GM12878 (cell line): Measurements from ENCODE around the gene LRIT3. TPM values are rescaled to one million over a fixed set of nuclear protein-coding genes. Genes with fewer than 3 reads are reported as not detected.

Experiments
- ATAC-seq: fragments of 200-7000 bp; cut with Tn5 transposase; 3 replicates; pipeline ENCODE4 v1.9.1; 2020; ENCODE audit warnings: mild to moderate bottlenecking, moderate library complexity
- BruUV-seq: library from RNA; stranded (reverse); fragments of 400-500 nt; replicated peaks from 2 replicates; lab custom pipeline; 2021; lab: Mats Ljungman, UMichigan
- CTCF ChIA-PET: fragments of 300-600 bp; sonication (Branson Sonifier 250); formaldehyde crosslinking; extraction: SDS; loops from one replicate; lab custom pipeline; 2021; ENCODE audit warnings: inconsistent platforms; lab: Yijun Ruan, JAX
- POLR2A ChIA-PET: fragments of 350-600 bp; formaldehyde crosslinking; extraction: SDS; loops from one replicate; lab custom pipeline; 2021; ENCODE audit warnings: inconsistent platforms; lab: Charles Lee
- RAD21 ChIA-PET: fragments of 300-600 bp; sonication (Branson Sonifier 250); formaldehyde crosslinking; loops from one replicate; lab custom pipeline; 2023; ENCODE audit warnings: antibody characterized with exemption; ENCODE audit not compliant: unreplicated experiment; lab: Charles Lee
- SMC1A ChIA-PET: fragments of 300-600 bp; sonication (Branson Sonifier 250); formaldehyde crosslinking; loops from one replicate; lab custom pipeline; 2023; ENCODE audit not compliant: unreplicated experiment, uncharacterized antibody; lab: Charles Lee
- DNase-seq: peaks from one replicate; pipeline ENCODE4 v3.0.0-alpha.2; 2011; ENCODE audit warnings: low read depth, low spot score
- FAIRE-seq: peaks from 3 replicates; lab custom pipeline; 2011; peaks lifted over from hg19 to GRCh38; lab: Jason Lieb, UNC
- H2AFZ ChIP-seq: 2 replicates; pipeline ENCODE4 v1.6.0; 2011; ENCODE audit warnings: low read depth, low read length, control low read depth; ENCODE audit not compliant: control insufficient read depth
- H3K27ac ChIP-seq: 2 replicates; pipeline ENCODE4 v1.5.1; 2011; ENCODE audit warnings: control low read depth; ENCODE audit not compliant: control insufficient read depth, insufficient read depth
- H3K27me3 ChIP-seq, 2 experiments: replicated peaks in 1 of 2; 2 replicates each; pipeline versions ENCODE4 v1.6.0 to v1.6.1; 2011; ENCODE audit warnings: low read length in 1 of 2; ENCODE audit not compliant: control insufficient read depth in 2 of 2, insufficient read depth in 2 of 2
- H3K36me3 ChIP-seq, 2 experiments: 2 replicates each; pipeline ENCODE4 v1.5.1; 2011; ENCODE audit warnings: low read length in 1 of 2; ENCODE audit not compliant: control insufficient read depth in 2 of 2, insufficient read depth in 2 of 2
- H3K4me1 ChIP-seq: 2 replicates; pipeline ENCODE4 v1.6.1; 2011; ENCODE audit warnings: mild to moderate bottlenecking, low read length, moderate library complexity, mixed read lengths; ENCODE audit not compliant: control insufficient read depth, insufficient read depth
- H3K4me2 ChIP-seq: 2 replicates; pipeline ENCODE4 v1.6.0; 2011; ENCODE audit warnings: control low read depth; ENCODE audit not compliant: control insufficient read depth, insufficient read depth
- H3K4me3 ChIP-seq: fragments of 200-600 bp; sonication (generic); 2 replicates; pipeline ENCODE4 v1.5.1; 2016
- H3K79me2 ChIP-seq: 2 replicates; pipeline ENCODE4 v1.6.0; 2011; ENCODE audit warnings: low read length; ENCODE audit not compliant: control insufficient read depth, insufficient read depth
- H3K9ac ChIP-seq: 2 replicates; pipeline ENCODE4 v1.8.0; 2011; ENCODE audit warnings: low read length, control low read depth, mixed read lengths; ENCODE audit not compliant: control insufficient read depth, insufficient read depth
- H3K9me3 ChIP-seq: replicated peaks from 3 replicates; pipeline ENCODE4 v1.5.1; 2011; ENCODE audit warnings: mild to moderate bottlenecking, low read length; ENCODE audit not compliant: control insufficient read depth, insufficient read depth
- H4K20me1 ChIP-seq: 2 replicates; pipeline ENCODE4 v1.6.0; 2011; ENCODE audit not compliant: control insufficient read depth, insufficient read depth
- JUND ChIP-seq: IDR thresholded peaks from 2 replicates; pipeline ENCODE4 v1.6.1; 2012; ENCODE audit warnings: low read depth, mild to moderate bottlenecking, low read length, improper control_type of control experiment, moderate library complexity
- MTA3 ChIP-seq: IDR thresholded peaks from 2 replicates; pipeline ENCODE4 v1.6.1; 2012; ENCODE audit warnings: low read length, inconsistent platforms, borderline replicate concordance
- MXI1 ChIP-seq: fragments of 150-350 bp; IDR thresholded peaks from 2 replicates; pipeline ENCODE4 v1.6.1; 2011; ENCODE audit warnings: low read depth, mild to moderate bottlenecking, inconsistent platforms, low read length, improper control_type of control experiment
- NFXL1 ChIP-seq: fragments of 450-650 bp; IDR thresholded peaks from 2 replicates; pipeline ENCODE4 v1.6.1; 2017; ENCODE audit warnings: antibody characterized with exemption, mild to moderate bottlenecking, borderline replicate concordance
- NFYB ChIP-seq: IDR thresholded peaks from 2 replicates; pipeline ENCODE4 v1.6.1; 2011; ENCODE audit warnings: low read depth, mild to moderate bottlenecking, low read length, improper control_type of control experiment, moderate library complexity; ENCODE audit not compliant: insufficient read depth
- RB1 ChIP-seq: fragments of 450-650 bp; formaldehyde crosslinking; IDR thresholded peaks from 2 replicates; pipeline ENCODE4 v1.6.1; 2017; ENCODE audit warnings: mild to moderate bottlenecking, borderline replicate concordance
- SPI1 ChIP-seq: IDR thresholded peaks from 2 replicates; pipeline ENCODE4 v1.6.1; 2011; ENCODE audit warnings: low read depth, mild to moderate bottlenecking, low read length, moderate library complexity, borderline replicate concordance; ENCODE audit not compliant: insufficient read depth
- ZNF274 ChIP-seq: IDR thresholded peaks from one replicate; pipeline ENCODE4 v1.8.0; 2011; ENCODE audit not compliant: insufficient read length, insufficient read depth
- WGBS: methylation state at CpG from one replicate; pipeline ENCODE4 v1.1.6; 2016; ENCODE audit warnings: low lambda C conversion rate; ENCODE audit not compliant: insufficient replicate concordance, insufficient coverage; ENCODE audit errors: missing lambda C conversion rate; 5-methylcytosine and 5-hydroxymethylcytosine counted together
- in situ Hi-C: fragments of 300-500 bp; cut with MboI; formaldehyde crosslinking; loops from 9 replicates; pipeline ENCODE4 v1.14.3; 2018; ENCODE audit warnings: mixed read lengths
- intact Hi-C: fragments of 100-400 bp; cut with micrococcal nuclease; formaldehyde crosslinking; loops from one replicate; pipeline ENCODE4 v1.14.2; 2022; ENCODE audit not compliant: unreplicated experiment
- polyA plus RNA-seq, 11 experiments: library from polyadenylated mRNA; depleted of rRNA in 4 of 11; unstranded in 6 of 11; stranded (reverse) in 5 of 11; fragments of >200 nt; fragmentation: Nextera tagmentation in 4 of 11; fragmentation: Illumina TruSeq in 1 of 11; extraction: Ambion mirVana in 4 of 11; extraction: Trizol in 1 of 11; gene quantifications; 1 replicate in 1 of 11; 2 replicates in 10 of 11; pipeline versions ENCODE4 v1.2.1 to v1.2.3, GENCODE V29; 2011 to 2016; ENCODE audit warnings: inconsistent platforms in 2 of 11, missing spikeins in 2 of 11, low read depth in 1 of 11
- total RNA-seq, 4 experiments: library from RNA; depleted of rRNA in 3 of 4; stranded (reverse); fragments of >200 nt in 3 of 4; fragmentation: Illumina TruSeq in 1 of 4; extraction: Trizol in 1 of 4; gene quantifications; 2 replicates each; pipeline versions ENCODE4 v1.2.1 to v1.2.3, GENCODE V29; 2013 to 2021
- TF ChIP-seq, protein P1 (sequence below): fragments of 450-650 bp; IDR thresholded peaks from 2 replicates; pipeline ENCODE4 v1.6.1; 2014; ENCODE audit warnings: mild to moderate bottlenecking
- TF ChIP-seq, protein P2 (sequence below): fragments of 450-650 bp; IDR thresholded peaks from 2 replicates; pipeline ENCODE4 v1.6.1; 2017; ENCODE audit warnings: mild to moderate bottlenecking
- TF ChIP-seq, protein P3 (sequence below): fragments of 450-650 bp; IDR thresholded peaks from 2 replicates; pipeline ENCODE4 v1.6.1; 2017; ENCODE audit warnings: mild to moderate bottlenecking, moderate library complexity

LRIT3 gene
- total and polyA plus RNA-seq, 10 of the 15 experiments (the other 5 are each of a cell fraction or from before 2014, with no cell fraction given), result 0.04 to 0.20 (median 0.10) TPM; not detected in 6

DNA sequence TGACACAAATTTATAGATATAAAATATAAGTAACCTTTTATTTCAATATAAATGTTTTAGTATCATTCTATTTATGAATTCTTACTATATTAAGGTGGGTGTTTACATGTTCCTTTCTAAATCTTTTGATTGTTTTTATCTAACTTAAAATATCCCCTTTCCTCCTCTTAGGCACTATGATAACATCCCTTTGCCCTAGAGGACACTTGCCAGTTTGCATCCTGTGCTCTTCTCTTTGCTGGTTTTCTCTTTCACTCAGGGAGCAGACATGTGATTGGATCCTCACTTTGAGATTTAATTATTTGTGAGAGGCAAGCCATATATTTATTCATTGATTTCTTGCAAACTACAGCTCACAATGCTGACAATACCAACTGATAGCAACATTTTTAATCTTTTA, 16.2 kb downstream of the LRIT3 start:
- Histone ChIP-seq H3K27ac (no peak overlapping the region), H3K9me3 (no peaks in the 10 kb centered on the region), H4K20me1 (no peaks in the 10 kb centered on the region), H3K4me2 (no peak overlapping the region), H3K4me3 (no peak overlapping the region), H3K36me3 (no peaks in the 10 kb centered on the region), H3K4me1 (no peaks in the 10 kb centered on the region), H3K79me2 (no peaks in the 10 kb centered on the region), H3K9ac (no peak overlapping the region)
- ChIA-PET SMC1A (no interaction called here), POLR2A (no interaction called here), CTCF (no interaction called here), RAD21 (no interaction called here)
- intact Hi-C loops, result no loop called here
- FAIRE-seq, result no peak
- DNase-seq, result no peak
- no peak for ATAC-seq
- in situ Hi-C loops, result no loop called here
- BruUV-seq, result no TSS peak
- TF ChIP-seq NFXL1 (no peak), SPI1 (no peak), MXI1 (no peak)
- TF ChIP-seq, all 136 proteins: peak for 0
- Histone ChIP-seq H2AFZ (no peak overlapping the region), H3K27me3 (no peaks in the 10 kb centered on the region)

DNA sequence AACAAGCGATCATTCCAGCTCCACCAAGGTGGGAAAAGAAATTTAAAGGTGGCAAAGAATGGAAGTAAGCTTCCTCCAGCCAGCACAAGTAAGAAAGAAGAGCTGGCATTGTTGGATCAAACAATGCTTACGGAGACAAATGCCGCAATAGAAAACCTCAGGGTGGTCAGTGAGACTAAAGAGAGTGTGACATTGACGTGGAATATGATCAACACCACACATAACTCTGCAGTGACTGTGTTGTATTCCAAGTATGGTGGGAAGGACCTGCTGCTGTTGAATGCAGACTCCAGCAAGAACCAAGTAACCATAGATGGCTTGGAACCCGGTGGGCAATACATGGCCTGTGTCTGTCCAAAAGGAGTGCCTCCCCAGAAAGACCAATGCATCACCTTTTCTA, 22.2 kb downstream of the LRIT3 start:
- Histone ChIP-seq H2AFZ (no peak overlapping the region), H3K79me2 (no peaks in the 10 kb centered on the region), H4K20me1 (no peaks in the 10 kb centered on the region), H3K4me2 (no peak overlapping the region), H3K9ac (no peak overlapping the region), H3K27me3 (no peaks in the 10 kb centered on the region), H3K27ac (no peak overlapping the region), H3K4me3 (no peak overlapping the region), H3K4me1 (no peaks in the 10 kb centered on the region), H3K36me3 (no peaks in the 10 kb centered on the region), H3K9me3 (no peaks in the 10 kb centered on the region)
- intact Hi-C loops, result no loop called here
- ATAC-seq (no peak), DNase-seq (no peak), FAIRE-seq (no peak)
- CTCF ChIA-PET, result no interaction called here
- RAD21 ChIA-PET, result no interaction called here
- in situ Hi-C loops, result no loop called here
- WGBS, result 35% methylated on average over 5 of the region's 5 CpGs
- POLR2A ChIA-PET, result no interaction called here
- SMC1A ChIA-PET, result no interaction called here
- no TSS peak for BruUV-seq
- TF ChIP-seq, protein P1, sequence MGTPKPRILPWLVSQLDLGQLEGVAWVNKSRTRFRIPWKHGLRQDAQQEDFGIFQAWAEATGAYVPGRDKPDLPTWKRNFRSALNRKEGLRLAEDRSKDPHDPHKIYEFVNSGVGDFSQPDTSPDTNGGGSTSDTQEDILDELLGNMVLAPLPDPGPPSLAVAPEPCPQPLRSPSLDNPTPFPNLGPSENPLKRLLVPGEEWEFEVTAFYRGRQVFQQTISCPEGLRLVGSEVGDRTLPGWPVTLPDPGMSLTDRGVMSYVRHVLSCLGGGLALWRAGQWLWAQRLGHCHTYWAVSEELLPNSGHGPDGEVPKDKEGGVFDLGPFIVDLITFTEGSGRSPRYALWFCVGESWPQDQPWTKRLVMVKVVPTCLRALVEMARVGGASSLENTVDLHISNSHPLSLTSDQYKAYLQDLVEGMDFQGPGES, result no peak
- TF ChIP-seq ZNF274 (no peak), JUND (no peak), NFYB (no peak), MTA3 (no peak), RB1 (no peak)
- TF ChIP-seq, protein P2, sequence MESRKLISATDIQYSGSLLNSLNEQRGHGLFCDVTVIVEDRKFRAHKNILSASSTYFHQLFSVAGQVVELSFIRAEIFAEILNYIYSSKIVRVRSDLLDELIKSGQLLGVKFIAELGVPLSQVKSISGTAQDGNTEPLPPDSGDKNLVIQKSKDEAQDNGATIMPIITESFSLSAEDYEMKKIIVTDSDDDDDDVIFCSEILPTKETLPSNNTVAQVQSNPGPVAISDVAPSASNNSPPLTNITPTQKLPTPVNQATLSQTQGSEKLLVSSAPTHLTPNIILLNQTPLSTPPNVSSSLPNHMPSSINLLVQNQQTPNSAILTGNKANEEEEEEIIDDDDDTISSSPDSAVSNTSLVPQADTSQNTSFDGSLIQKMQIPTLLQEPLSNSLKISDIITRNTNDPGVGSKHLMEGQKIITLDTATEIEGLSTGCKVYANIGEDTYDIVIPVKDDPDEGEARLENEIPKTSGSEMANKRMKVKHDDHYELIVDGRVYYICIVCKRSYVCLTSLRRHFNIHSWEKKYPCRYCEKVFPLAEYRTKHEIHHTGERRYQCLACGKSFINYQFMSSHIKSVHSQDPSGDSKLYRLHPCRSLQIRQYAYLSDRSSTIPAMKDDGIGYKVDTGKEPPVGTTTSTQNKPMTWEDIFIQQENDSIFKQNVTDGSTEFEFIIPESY, result no peak
- TF ChIP-seq, protein P3, sequence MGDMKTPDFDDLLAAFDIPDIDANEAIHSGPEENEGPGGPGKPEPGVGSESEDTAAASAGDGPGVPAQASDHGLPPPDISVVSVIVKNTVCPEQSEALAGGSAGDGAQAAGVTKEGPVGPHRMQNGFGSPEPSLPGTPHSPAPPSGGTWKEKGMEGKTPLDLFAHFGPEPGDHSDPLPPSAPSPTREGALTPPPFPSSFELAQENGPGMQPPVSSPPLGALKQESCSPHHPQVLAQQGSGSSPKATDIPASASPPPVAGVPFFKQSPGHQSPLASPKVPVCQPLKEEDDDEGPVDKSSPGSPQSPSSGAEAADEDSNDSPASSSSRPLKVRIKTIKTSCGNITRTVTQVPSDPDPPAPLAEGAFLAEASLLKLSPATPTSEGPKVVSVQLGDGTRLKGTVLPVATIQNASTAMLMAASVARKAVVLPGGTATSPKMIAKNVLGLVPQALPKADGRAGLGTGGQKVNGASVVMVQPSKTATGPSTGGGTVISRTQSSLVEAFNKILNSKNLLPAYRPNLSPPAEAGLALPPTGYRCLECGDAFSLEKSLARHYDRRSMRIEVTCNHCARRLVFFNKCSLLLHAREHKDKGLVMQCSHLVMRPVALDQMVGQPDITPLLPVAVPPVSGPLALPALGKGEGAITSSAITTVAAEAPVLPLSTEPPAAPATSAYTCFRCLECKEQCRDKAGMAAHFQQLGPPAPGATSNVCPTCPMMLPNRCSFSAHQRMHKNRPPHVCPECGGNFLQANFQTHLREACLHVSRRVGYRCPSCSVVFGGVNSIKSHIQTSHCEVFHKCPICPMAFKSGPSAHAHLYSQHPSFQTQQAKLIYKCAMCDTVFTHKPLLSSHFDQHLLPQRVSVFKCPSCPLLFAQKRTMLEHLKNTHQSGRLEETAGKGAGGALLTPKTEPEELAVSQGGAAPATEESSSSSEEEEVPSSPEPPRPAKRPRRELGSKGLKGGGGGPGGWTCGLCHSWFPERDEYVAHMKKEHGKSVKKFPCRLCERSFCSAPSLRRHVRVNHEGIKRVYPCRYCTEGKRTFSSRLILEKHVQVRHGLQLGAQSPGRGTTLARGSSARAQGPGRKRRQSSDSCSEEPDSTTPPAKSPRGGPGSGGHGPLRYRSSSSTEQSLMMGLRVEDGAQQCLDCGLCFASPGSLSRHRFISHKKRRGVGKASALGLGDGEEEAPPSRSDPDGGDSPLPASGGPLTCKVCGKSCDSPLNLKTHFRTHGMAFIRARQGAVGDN, result no peak
